TTC549 (cell line): Measurements from ENCODE around the gene OR2A5.
"Not testable (repeated sequence)": the region's sequence is repeated elsewhere in the genome, so short reads cannot be mapped to it uniquely, and the experiment has no call there.

Source experiments
- FAIRE-seq: peaks from 2 replicates; lab custom pipeline; 2012; peaks lifted over from hg19 to GRCh38; lab: Jason Lieb, UNC

Gene OR2A5

DNA sequence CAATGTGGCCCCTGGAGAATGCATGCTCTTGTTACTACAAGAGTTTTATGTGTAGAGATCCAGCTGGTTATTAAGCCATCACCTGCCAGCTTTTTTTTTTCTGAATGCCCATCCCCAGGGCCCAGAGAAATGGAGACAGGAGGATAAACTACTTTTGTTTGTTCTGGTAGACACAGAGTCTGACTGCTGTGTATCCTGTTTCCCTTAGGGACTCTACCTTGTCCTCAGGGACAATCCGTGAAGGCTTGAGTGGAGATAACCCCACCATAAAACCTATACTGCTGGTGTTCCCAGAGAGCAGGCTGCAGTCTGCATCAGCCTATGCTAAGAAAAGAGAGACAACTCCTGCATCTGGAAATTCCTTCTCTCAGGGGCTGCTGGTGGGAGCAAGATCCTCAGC lies at the start of gene OR2A5:
Gene OR2A5, plus strand, starts transcription at position 301 of the 400 bp plus-strand sequence. CDS start 1,454 bp downstream, outside the sequence.
- no peak for FAIRE-seq

- FAIRE-seq, result no peak
These were observed 48.7 kb upstream of the OR2A5 start, which contains the start of gene OR6B1 for GRCh38 chr7:144000020-144000419. Gene OR6B1, plus strand, starts transcription at chr7:144000320. Its CDS starts 3,677 bp downstream, at chr7:144003997.

GRCh38 chr7:144001543-144001942 lies 47.2 kb upstream of the OR2A5 start:
- no peak for FAIRE-seq

DNA sequence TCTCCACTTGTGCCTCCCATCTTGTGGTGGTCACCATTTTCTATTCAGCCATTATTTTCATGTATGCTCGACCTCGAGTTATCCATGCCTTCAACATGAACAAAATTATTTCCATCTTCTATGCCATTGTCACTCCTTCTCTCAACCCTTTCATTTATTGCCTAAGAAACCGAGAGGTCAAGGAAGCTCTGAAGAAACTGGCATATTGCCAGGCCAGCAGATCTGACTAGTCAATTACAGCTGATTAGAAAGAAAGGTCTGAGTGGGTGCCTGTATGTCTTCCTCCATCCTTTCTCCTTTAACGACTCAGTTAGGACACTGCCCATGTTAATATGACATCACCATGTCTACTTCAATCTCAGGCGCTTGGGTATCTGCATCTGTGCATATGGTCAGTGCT lies 44.0 kb upstream of the OR2A5 start:
- no peak for FAIRE-seq

GRCh38 chr7:144006029-144006691 lies 42.6 kb upstream of the OR2A5 start:
- FAIRE-seq, result no peak

GRCh38 chr7:144006692-144007042 lies 42.1 kb upstream of the OR2A5 start:
- no peak for FAIRE-seq

DNA sequence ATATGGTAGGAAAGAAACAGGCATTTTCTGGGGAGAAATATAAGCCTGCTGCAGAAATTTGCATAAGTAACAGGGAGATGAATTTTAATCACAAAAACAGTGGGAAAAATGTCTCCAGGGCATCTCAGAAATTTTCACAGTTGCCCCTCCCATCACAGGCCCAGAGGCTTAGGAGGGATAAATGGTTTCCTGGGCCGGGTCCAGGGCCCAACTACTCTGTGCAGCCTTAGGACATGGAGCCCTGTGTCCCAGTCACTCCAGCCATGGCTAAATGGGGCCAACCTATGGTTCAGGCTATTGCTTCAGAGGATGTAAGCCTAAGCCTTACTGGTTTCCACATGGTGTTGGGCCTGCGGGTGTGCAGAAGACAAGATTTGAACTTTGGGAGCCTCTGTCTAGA lies 39.4 kb upstream of the OR2A5 start:
- no peak for FAIRE-seq

- not testable (repeated sequence) for FAIRE-seq
These were observed 38.7 kb upstream of the OR2A5 start for GRCh38 chr7:144010061-144010460.

DNA sequence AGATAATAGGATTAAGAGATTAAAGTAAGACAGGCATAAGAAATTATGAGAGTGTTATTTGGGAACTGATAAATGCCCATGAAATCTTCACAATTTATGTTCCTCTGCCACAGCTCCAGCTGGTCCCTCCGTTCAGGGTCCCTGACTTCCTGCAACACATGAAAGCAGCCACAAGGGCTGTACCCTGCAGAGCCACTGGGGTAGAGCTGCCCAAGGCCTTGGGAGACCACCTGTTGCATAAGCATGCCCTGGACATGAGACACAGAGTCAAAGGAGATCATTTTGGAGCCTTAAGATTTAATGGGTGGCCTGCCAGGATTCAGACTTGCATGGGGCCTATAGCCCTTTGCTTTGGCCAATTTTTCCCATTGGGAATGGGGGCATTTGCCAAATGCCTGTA lies 37.9 kb upstream of the OR2A5 start:
- not testable (repeated sequence) for FAIRE-seq

GRCh38 chr7:144011458-144012230 lies 37.1 kb upstream of the OR2A5 start:
- FAIRE-seq, result no peak

DNA sequence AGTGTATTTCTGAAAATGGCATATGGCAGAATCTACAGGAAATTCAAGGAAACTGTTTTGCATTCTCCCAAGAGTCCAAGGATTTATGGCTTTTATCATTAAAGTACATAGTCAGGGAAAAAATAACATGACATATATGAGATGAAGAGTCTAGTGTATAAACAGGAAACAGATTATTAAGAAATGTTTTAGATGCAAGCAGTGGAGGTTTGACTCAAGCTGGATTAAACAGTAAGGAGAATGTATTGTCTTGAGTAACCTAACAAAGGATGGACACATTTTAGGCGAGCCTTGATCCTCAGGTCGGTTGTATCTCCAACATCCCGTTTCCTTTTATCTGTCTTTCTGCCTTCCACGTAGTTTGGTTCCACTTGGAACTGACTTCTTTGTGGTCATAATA lies 30.7 kb upstream of the OR2A5 start:
- no peak for FAIRE-seq

DNA sequence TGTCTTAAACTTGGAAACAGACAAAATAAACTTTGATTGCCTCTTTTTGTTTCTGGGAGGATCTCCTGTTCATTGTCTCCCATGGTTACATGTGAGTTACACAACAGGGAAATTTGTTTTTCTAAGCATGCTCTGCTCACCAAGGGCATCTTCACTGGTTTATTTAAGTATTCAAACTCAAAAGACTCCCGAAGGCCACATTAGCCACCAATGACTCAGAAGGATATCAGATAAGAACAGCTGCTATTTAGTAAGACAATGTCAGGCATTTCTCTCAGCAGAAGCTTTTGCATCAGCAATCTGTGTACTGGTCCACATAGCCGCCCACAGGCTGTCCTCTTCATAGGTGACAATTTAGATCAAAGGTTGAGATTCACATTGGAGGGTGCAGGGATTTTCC lies 29.3 kb upstream of the OR2A5 start:
- FAIRE-seq, result no peak

DNA sequence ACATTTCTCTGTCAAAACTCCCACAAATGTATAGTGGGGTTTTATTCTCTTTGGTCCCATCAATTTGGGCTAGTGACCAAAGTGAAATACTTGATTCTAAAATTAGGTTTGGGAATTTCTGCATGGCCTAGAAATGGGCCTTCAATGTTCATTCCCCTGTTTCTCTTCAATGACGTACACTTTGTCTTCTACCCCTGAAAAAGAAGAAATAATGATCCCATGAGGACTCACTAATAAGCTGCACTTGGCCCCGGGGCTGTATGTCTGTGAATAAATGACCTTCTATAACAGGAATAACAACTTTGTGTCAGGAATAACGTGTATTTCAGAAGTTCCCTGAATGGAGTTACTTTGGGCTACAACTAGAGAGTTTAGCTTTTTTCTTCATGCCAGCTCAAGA lies 28.4 kb upstream of the OR2A5 start:
- no peak for FAIRE-seq

DNA sequence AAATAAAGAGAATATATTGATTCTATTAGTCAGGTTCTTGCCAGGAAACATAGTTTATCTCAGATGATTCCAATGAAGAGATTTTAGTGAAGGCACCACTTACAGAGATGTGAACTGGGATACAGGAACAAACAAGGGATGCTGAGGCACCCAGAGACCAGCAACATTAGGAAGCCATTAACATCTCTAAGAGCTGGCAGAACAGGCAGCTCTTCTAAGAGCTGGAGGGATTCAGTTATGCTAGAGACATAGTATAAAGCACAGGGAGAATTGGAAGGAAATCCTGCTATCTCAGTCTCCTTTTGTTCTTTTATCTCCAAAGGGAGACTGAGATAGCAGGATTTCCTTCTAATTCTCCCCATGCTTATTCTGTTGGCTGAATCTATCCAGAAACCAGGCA lies 26.6 kb upstream of the OR2A5 start:
- no peak for FAIRE-seq

DNA sequence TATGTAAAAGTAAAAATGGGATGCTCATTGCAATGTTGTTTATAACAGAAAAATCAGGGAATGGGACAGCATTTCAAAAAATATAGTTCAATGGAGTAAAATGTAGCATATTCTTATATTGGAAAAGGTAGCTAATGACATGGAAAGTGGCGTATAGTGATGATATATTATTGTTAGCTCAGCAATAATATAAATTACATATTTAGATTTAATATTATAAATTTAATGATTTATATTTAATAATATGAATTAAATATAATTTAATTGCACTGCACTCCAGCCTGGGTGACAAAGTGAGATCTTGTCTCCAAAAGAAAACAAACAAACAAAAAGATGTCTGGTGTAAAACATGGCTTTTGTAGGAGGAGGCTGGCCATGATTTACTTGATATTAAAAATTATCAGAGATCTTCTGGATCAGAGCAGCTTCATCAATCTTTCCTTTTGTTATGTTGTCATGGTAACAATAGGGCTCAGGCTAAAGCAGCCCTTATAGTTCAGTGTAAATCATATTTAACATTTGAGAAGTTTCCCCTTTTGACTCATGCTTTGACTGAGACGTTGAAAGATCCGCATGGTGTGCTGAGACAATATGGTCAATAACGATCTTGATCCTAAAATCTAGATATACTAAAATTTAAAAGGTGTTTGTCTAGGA lies 25.4 kb upstream of the OR2A5 start:
- no peak for FAIRE-seq

GRCh38 chr7:144024213-144024612 lies 24.5 kb upstream of the OR2A5 start:
- no peak for FAIRE-seq

DNA sequence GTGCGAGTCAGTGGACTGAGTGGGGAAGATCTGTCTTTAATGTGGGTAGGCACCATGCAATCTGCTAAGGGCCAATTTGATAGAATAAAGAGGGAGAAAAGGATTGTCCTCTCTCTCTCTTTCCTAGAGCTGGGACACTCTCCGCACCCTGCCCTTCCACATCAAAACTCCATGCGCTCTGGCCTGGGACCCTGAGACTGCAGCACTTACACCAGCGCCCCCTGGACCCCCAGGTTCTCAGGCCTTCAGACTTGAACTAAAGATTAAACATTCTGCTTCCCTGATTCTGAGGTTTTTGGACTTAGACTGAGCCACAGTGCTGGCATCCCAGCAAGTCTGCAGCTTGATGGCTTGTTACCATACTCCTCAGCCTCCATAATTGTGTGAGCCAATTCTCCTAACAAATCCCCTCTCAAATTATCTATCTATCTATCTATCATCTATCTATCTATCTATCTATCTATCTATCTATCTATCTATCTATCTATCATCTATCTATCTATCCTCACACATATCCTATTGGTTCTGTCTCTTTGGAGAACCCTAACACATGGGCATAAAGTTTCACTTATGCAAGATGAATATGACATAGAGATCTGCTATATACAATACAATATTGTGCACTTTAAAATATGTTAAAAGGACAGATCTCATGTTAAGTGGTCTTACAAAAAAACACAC lies 22.4 kb upstream of the OR2A5 start:
- no peak for FAIRE-seq

- peak; percentile 43 for FAIRE-seq
These were observed 21.7 kb upstream of the OR2A5 start for GRCh38 chr7:144027070-144027469.

GRCh38 chr7:144027974-144028373 lies 20.8 kb upstream of the OR2A5 start:
- no peak for FAIRE-seq

GRCh38 chr7:144028547-144028946 lies 20.2 kb upstream of the OR2A5 start:
- FAIRE-seq, result no peak

GRCh38 chr7:144032516-144032915 lies 16.2 kb upstream of the OR2A5 start:
- FAIRE-seq, result no peak

DNA sequence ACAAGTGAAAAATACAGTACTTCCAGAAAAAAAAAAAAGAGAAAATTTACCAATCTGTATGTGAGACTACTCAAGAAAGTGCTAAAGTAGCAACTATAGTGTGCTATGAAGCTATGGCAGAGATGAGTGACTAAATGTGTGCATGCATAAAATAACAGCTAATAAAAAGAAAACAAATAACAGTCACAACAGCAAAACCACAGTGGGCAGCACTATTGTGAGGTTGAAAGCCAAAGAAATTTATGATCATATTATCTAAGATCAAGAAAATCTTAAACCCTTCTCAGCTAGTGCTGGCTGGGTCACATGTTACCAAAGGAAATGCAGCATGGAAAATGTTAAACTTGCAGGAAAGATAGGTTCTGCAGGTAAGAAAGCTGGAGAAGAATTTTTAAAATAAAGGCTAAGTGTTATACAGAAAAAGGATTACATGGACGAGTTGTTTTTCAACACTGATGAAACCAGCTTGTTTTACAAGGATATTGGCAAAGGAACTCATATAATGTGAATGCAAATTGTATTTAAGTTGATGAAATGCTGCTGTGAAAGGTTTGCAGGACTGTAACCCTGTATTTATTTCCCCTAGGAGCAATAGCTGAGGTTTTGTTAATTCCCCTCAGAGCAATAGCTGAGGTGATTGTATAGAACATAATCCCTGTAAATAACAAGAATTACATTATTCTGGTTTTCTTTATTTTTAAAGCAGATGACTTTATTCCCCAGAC lies 15.6 kb upstream of the OR2A5 start:
- FAIRE-seq, result no peak
